ENCODE results near the gene OSBPL10. TPM values are rescaled to one million over a fixed set of nuclear protein-coding genes. Genes with fewer than 3 reads are reported as not detected.

The OSBPL10 gene
- total RNA-seq, 1 experiment from 2014 or later = 75.8 TPM

- in situ Hi-C loops (cut with HindIII; ENCODE audit: low sequenced_read_pairs) = no loop called here
- no peak for DNase-seq (ENCODE audit: low spot score)
These were observed 210.2 kb downstream of the OSBPL10 start for GRCh38 chr3:31770822-31771326.

- in situ Hi-C loops (cut with HindIII; ENCODE audit: low sequenced_read_pairs) = no loop called here
- peak; percentile 55 for DNase-seq (ENCODE audit: low spot score)
These were observed 212.5 kb downstream of the OSBPL10 start for GRCh38 chr3:31768479-31769125.

- in situ Hi-C loops (cut with HindIII; ENCODE audit: low sequenced_read_pairs) = no loop called here
- no peak for DNase-seq (ENCODE audit: low spot score)
These were observed 213.1 kb downstream of the OSBPL10 start for GRCh38 chr3:31767920-31768319.

- no peak for DNase-seq (ENCODE audit: low spot score)
- in situ Hi-C loops (cut with HindIII; ENCODE audit: low sequenced_read_pairs) = no loop called here
These were observed 214.4 kb downstream of the OSBPL10 start for GRCh38 chr3:31766669-31767068.

- in situ Hi-C loops (cut with HindIII; ENCODE audit: low sequenced_read_pairs) = no loop called here
- DNase-seq (ENCODE audit: low spot score) = no peak
These were observed 215.2 kb downstream of the OSBPL10 start for GRCh38 chr3:31765871-31766270.

- in situ Hi-C loops (cut with HindIII; ENCODE audit: low sequenced_read_pairs) = no loop called here
- no peak for DNase-seq (ENCODE audit: low spot score)
These were observed 217.3 kb downstream of the OSBPL10 start for GRCh38 chr3:31763731-31764130.

GRCh38 chr3:31762888-31763351, 218.1 kb downstream of the OSBPL10 start:
- DNase-seq (ENCODE audit: low spot score) = no peak
- in situ Hi-C loops (cut with HindIII; ENCODE audit: low sequenced_read_pairs) = no loop called here

GRCh38 chr3:31762097-31762764, 218.8 kb downstream of the OSBPL10 start:
- DNase-seq (ENCODE audit: low spot score) = no peak
- in situ Hi-C loops (cut with HindIII; ENCODE audit: low sequenced_read_pairs) = no loop called here

GRCh38 chr3:31760654-31761053, 220.4 kb downstream of the OSBPL10 start:
- in situ Hi-C loops (cut with HindIII; ENCODE audit: low sequenced_read_pairs) = no loop called here
- DNase-seq (ENCODE audit: low spot score) = no peak

GRCh38 chr3:31758322-31758965, 222.6 kb downstream of the OSBPL10 start:
- DNase-seq (ENCODE audit: low spot score) = no peak
- in situ Hi-C loops (cut with HindIII; ENCODE audit: low sequenced_read_pairs) = no loop called here

GRCh38 chr3:31755926-31756658, 225.0 kb downstream of the OSBPL10 start:
- in situ Hi-C loops (cut with HindIII; ENCODE audit: low sequenced_read_pairs) = no loop called here
- no peak for DNase-seq (ENCODE audit: low spot score)

- no peak for DNase-seq (ENCODE audit: low spot score)
- in situ Hi-C loops (cut with HindIII; ENCODE audit: low sequenced_read_pairs) = no loop called here
These were observed 226.3 kb downstream of the OSBPL10 start for GRCh38 chr3:31754575-31755278.

GRCh38 chr3:31753050-31753425, 228.0 kb downstream of the OSBPL10 start:
- no peak for DNase-seq (ENCODE audit: low spot score)
- in situ Hi-C loops (cut with HindIII; ENCODE audit: low sequenced_read_pairs) = no loop called here

- DNase-seq (ENCODE audit: low spot score) = no peak
- in situ Hi-C loops (cut with HindIII; ENCODE audit: low sequenced_read_pairs) = no loop called here
These were observed 228.6 kb downstream of the OSBPL10 start for GRCh38 chr3:31752305-31753049.

GRCh38 chr3:31750341-31750740, 230.7 kb downstream of the OSBPL10 start:
- in situ Hi-C loops (cut with HindIII; ENCODE audit: low sequenced_read_pairs) = no loop called here
- DNase-seq (ENCODE audit: low spot score) = no peak

GRCh38 chr3:31748933-31749295, 232.1 kb downstream of the OSBPL10 start:
- no peak for DNase-seq (ENCODE audit: low spot score)
- in situ Hi-C loops (cut with HindIII; ENCODE audit: low sequenced_read_pairs) = no loop called here

GRCh38 chr3:31748281-31748932, 232.7 kb downstream of the OSBPL10 start:
- DNase-seq (ENCODE audit: low spot score) = no peak
- in situ Hi-C loops (cut with HindIII; ENCODE audit: low sequenced_read_pairs) = no loop called here

GRCh38 chr3:31747785-31748184, 233.3 kb downstream of the OSBPL10 start:
- in situ Hi-C loops (cut with HindIII; ENCODE audit: low sequenced_read_pairs) = no loop called here
- DNase-seq (ENCODE audit: low spot score) = no peak
